Activated CD4-positive, alpha-beta T cell treated with anti-CD3 and anti-CD28 coated beads for 1 hour (primary cell): ENCODE measurements around the gene TIMM8A.
"Not testable (repeated sequence)": the region's sequence is repeated elsewhere in the genome, so short reads cannot be mapped to it uniquely, and the experiment has no call there.

ENCODE experiments used
- DNase-seq: peaks from one replicate; pipeline ENCODE4 v3.0.0-alpha.2; 2020

The TIMM8A gene

DNA sequence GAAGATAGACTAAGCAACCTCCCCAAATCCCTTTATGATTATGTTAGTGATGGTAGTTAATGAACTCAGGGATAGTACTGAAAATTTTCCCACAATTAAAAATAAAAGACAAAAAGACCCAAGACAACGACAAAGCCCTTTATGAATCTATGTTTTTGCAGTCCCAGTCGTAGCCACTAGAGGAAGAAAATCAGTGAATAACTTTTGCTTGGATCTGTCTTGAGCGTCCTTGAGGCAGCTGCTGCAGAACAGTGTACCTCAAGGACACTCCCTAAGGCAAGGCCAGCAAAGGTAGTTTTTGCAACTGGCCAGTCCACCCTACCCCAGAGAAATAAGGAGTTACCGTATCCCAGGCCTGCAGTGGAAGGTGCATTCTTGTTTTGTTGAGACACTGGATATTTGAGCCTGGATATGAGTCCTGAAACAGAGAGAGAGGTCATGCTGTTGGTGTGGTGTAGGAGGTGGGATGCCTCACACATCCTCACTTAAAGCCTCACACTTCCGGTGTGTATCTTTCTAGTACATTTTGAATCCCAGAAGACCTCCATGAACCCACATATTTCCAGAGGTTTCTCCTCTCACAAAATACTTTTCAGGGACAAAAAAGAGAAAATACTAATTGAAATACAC, 8.7 kb upstream of the TIMM8A start:
- no peak for DNase-seq

GRCh38 chrX:101349193-101349562, 636 bp upstream of the TIMM8A start:
- no peak for DNase-seq

DNA sequence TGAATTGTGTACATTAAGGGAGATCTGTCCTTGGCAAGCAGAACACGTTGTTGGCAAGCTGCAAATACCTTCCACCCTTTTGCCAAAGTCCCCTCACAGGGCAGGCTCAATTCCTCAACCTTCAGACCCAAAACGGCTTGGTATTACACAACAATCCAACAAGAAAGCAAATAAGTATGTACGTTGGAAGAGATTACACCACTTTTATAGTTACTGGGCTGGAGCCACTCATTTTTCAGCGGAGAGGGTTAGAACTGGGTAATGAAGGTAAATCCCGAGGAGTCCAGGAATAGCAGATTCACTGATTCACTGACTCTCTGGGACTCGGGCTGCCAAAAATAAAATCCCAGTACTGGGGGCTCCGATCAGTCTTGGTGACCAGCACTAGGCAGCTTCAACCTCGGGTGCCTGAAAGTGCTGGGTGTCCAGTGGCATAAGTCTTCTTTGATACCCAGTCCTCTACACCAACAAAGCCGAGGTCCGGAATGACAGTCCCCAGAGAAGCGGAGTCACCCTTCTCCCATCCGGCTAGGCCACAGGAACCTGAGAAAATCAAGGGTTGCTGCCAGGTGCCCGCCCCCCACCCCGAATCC, 587 bp downstream of the TIMM8A start:
- no peak for DNase-seq

DNA sequence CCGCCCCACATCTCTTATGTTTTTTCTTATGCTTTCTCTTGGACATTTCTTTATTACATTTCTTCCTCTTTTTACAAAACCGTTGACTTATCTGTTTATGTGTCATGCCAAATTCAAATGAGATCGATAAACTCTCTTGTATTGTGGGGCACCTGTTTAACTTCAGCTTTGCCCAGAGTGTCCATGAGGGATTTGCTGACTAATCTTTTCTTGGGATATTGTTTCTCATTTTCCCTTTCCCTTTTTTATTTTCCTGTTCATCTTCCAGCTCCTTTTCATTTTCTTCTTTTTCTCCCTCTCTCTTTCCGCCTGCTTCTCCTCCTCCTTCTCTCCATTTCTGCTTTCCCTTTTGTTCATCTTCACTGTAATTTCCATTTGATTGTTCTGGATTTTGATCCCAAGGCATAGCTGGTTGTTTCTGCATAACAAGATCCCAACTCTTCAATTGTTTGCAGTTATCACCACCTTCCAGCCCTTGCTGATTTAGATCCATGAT, 10.7 kb downstream of the TIMM8A start:
- no peak for DNase-seq

GRCh38 chrX:101334310-101334709, 14.2 kb downstream of the TIMM8A start:
- not testable (repeated sequence) for DNase-seq

GRCh38 chrX:101326600-101326999, 21.9 kb downstream of the TIMM8A start:
- DNase-seq, result not testable (repeated sequence)

- no peak for DNase-seq
These were observed 44.8 kb downstream of the TIMM8A start for GRCh38 chrX:101303790-101304189.
